ENCODE results near the gene THBS2.
"Not testable (repeated sequence)": the region's sequence is repeated elsewhere in the genome, so short reads cannot be mapped to it uniquely, and the experiment has no call there.

The THBS2 gene

GRCh38 chr6:169233181-169233580 lies 20.5 kb downstream of the THBS2 start:
- in situ Hi-C loops (cut with MboI; ENCODE audit: low sequenced_read_pairs) = no loop called here

- in situ Hi-C loops (cut with MboI; ENCODE audit: low sequenced_read_pairs) = no loop called here
Measured at GRCh38 chr6:169232507-169232931, 21.1 kb downstream of the THBS2 start.

GRCh38 chr6:169231790-169232506 lies 21.7 kb downstream of the THBS2 start:
- in situ Hi-C loops (cut with MboI; ENCODE audit: low sequenced_read_pairs) = no loop called here

- in situ Hi-C loops (cut with MboI; ENCODE audit: low sequenced_read_pairs) = no loop called here
Measured at GRCh38 chr6:169230946-169231789, 22.5 kb downstream of the THBS2 start.

- in situ Hi-C loops (cut with MboI; ENCODE audit: low sequenced_read_pairs) = no loop called here
Measured at GRCh38 chr6:169230322-169230665, 23.4 kb downstream of the THBS2 start.

GRCh38 chr6:169229615-169230321 lies 23.9 kb downstream of the THBS2 start:
- in situ Hi-C loops (cut with MboI; ENCODE audit: low sequenced_read_pairs) = no loop called here

GRCh38 chr6:169227116-169227515 lies 26.5 kb downstream of the THBS2 start:
- in situ Hi-C loops (cut with MboI; ENCODE audit: low sequenced_read_pairs) = no loop called here

- in situ Hi-C loops (cut with MboI; ENCODE audit: low sequenced_read_pairs) = no loop called here
Measured at GRCh38 chr6:169225887-169226286, 27.8 kb downstream of the THBS2 start.

GRCh38 chr6:169225131-169225576 lies 28.5 kb downstream of the THBS2 start:
- in situ Hi-C loops (cut with MboI; ENCODE audit: low sequenced_read_pairs) = no loop called here

GRCh38 chr6:169224716-169225115 lies 28.9 kb downstream of the THBS2 start:
- in situ Hi-C loops (cut with MboI; ENCODE audit: low sequenced_read_pairs) = no loop called here

- in situ Hi-C loops (cut with MboI; ENCODE audit: low sequenced_read_pairs) = no loop called here
Measured at GRCh38 chr6:169224185-169224695, 29.4 kb downstream of the THBS2 start.

- in situ Hi-C loops (cut with MboI; ENCODE audit: low sequenced_read_pairs) = no loop called here
Measured at GRCh38 chr6:169223006-169223405, 30.6 kb downstream of the THBS2 start.

GRCh38 chr6:169222126-169222525 lies 31.5 kb downstream of the THBS2 start:
- in situ Hi-C loops (cut with MboI; ENCODE audit: low sequenced_read_pairs) = no loop called here

- in situ Hi-C loops (cut with MboI; ENCODE audit: low sequenced_read_pairs) = no loop called here
Measured at GRCh38 chr6:169221264-169221663, 32.4 kb downstream of the THBS2 start.

GRCh38 chr6:169220068-169220964 lies 33.3 kb downstream of the THBS2 start:
- in situ Hi-C loops (cut with MboI; ENCODE audit: low sequenced_read_pairs) = no loop called here

GRCh38 chr6:169217972-169218371 lies 35.7 kb downstream of the THBS2 start:
- in situ Hi-C loops (cut with MboI; ENCODE audit: low sequenced_read_pairs) = no loop called here

GRCh38 chr6:169216830-169217229 lies 36.8 kb downstream of the THBS2 start:
- in situ Hi-C loops (cut with MboI; ENCODE audit: low sequenced_read_pairs) = no loop called here

GRCh38 chr6:169215201-169215681 lies 38.4 kb downstream of the THBS2 start:
- in situ Hi-C loops (cut with MboI; ENCODE audit: low sequenced_read_pairs) = no loop called here

GRCh38 chr6:169214789-169215188 lies 38.9 kb downstream of the THBS2 start:
- in situ Hi-C loops (cut with MboI; ENCODE audit: low sequenced_read_pairs) = not testable (repeated sequence)

Data from HL-60/S4 treated with phorbol 12-myristate 13-acetate at 8.2 ng/mL for 4 days and 3 days (cell line).